Endometrial microvascular endothelial cells (primary cell): ENCODE results near the gene KIR3DL2. TPM values are rescaled to one million over a fixed set of nuclear protein-coding genes. Genes with fewer than 3 reads are reported as not detected.
"Not testable (repeated sequence)": the region's sequence is repeated elsewhere in the genome, so short reads cannot be mapped to it uniquely, and the experiment has no call there.

Source experiments
- in situ Hi-C: cut with HindIII; loops from 2 replicates; pipeline ENCODE4 v1.10.0; 2017; ENCODE audit warnings: low sequenced_read_pairs, low pct_unique_long_range_greater_than_20kb; ENCODE audit errors: inconsistent ontology term
- total RNA-seq: library from RNA; depleted of rRNA; stranded (reverse); fragments of >200 nt; gene quantifications from one replicate; pipeline ENCODE4 v1.2.3, GENCODE V29; 2015; ENCODE audit errors: inconsistent ontology term

The KIR3DL2 gene
- not detected for total RNA-seq

- in situ Hi-C loops: not testable (repeated sequence)
Measured at GRCh38 chr19:54850061-54850640, at the start of gene KIR3DL2. TSS of gene KIR3DL2 (plus strand) at chr19:54850443. CDS start at chr19:54850476, 33 bp downstream.

GRCh38 chr19:54803410-54803809, 46.8 kb upstream of the KIR3DL2 start, which contains the start of gene KIR2DL4:
TSS of gene KIR2DL4 (plus strand) at chr19:54803610. CDS start at chr19:54803652, 42 bp downstream.
- in situ Hi-C loops: no loop called here

GRCh38 chr19:54804101-54804500, 46.1 kb upstream of the KIR3DL2 start:
- in situ Hi-C loops: no loop called here

- in situ Hi-C loops: no loop called here
Measured at GRCh38 chr19:54804571-54804970, 45.7 kb upstream of the KIR3DL2 start.

- in situ Hi-C loops: no loop called here
Measured at GRCh38 chr19:54805665-54806515, 44.4 kb upstream of the KIR3DL2 start.

GRCh38 chr19:54806516-54806838, 43.8 kb upstream of the KIR3DL2 start:
- in situ Hi-C loops: no loop called here

GRCh38 chr19:54814571-54814970, 35.7 kb upstream of the KIR3DL2 start:
- in situ Hi-C loops: not testable (repeated sequence)

- in situ Hi-C loops: not testable (repeated sequence)
Measured at GRCh38 chr19:54816251-54816650, 34.0 kb upstream of the KIR3DL2 start, which contains the start of gene KIR3DL1. TSS of gene KIR3DL1 (plus strand) at chr19:54816468.

GRCh38 chr19:54817670-54818536, 32.3 kb upstream of the KIR3DL2 start:
- in situ Hi-C loops: no loop called here

GRCh38 chr19:54824416-54824815, 25.8 kb upstream of the KIR3DL2 start:
- in situ Hi-C loops: not testable (repeated sequence)

GRCh38 chr19:54825326-54825725, 24.9 kb upstream of the KIR3DL2 start:
- in situ Hi-C loops: not testable (repeated sequence)

- in situ Hi-C loops: not testable (repeated sequence)
Measured at GRCh38 chr19:54828064-54828463, 22.2 kb upstream of the KIR3DL2 start.

- in situ Hi-C loops: not testable (repeated sequence)
Measured at GRCh38 chr19:54832496-54832895, 17.7 kb upstream of the KIR3DL2 start, which contains the start of gene KIR2DS4. TSS of gene KIR2DS4 (plus strand) at chr19:54832676.

GRCh38 chr19:54835126-54835525, 15.1 kb upstream of the KIR3DL2 start:
- in situ Hi-C loops: not testable (repeated sequence)

GRCh38 chr19:54837522-54837921, 12.7 kb upstream of the KIR3DL2 start:
- in situ Hi-C loops: not testable (repeated sequence)

GRCh38 chr19:54843171-54843570, 7.1 kb upstream of the KIR3DL2 start:
- in situ Hi-C loops: not testable (repeated sequence)

- in situ Hi-C loops: no loop called here
Measured at GRCh38 chr19:54850930-54851329, 687 bp downstream of the KIR3DL2 start.

- in situ Hi-C loops: no loop called here
Measured at GRCh38 chr19:54851353-54851752, 1.1 kb downstream of the KIR3DL2 start.

GRCh38 chr19:54855241-54855640, 5.0 kb downstream of the KIR3DL2 start:
- in situ Hi-C loops: not testable (repeated sequence)
